SK-N-MC (cell line): ENCODE measurements around the gene CCL25.

Experiments used
- EZH2 ChIP-seq: fragments of 200-600 bp; sonication (generic); IDR thresholded peaks from one replicate; pipeline ENCODE4 v1.6.1; 2017; ENCODE audit warnings: antibody characterized with exemption
- POLR2AphosphoS5 ChIP-seq: IDR thresholded peaks from 2 replicates; pipeline ENCODE4 v1.6.1; 2012; ENCODE audit warnings: mild to moderate bottlenecking, low read depth, low read length, borderline replicate concordance

DNA sequence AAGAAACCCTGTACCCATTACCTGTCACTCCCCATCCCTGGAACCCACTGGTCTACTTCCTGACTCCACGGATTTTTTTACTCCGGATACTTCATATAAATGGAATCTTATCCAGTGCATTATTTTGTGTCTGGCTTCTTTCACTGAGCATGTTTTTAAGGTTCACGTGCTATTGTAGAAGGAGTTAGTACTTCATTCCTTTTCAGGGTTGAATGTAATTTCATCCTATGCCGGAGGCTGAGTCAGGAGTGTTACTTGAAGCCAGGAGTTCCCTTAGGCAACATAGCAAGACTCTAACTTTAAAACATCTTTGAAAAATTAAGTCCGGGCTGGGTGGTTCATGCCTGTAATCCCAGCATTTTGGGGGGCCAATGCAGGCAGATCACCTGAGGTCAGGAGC, 29.2 kb upstream of the CCL25 start:
- TF ChIP-seq EZH2, result no peak
- no peak for TF ChIP-seq POLR2AphosphoS5
